SK-N-MC (cell line): Measurements from ENCODE around the gene MXRA7.

ENCODE experiments used
- EZH2 ChIP-seq: fragments of 200-600 bp; sonication (generic); IDR thresholded peaks from one replicate; pipeline ENCODE4 v1.6.1; 2017; ENCODE audit warnings: antibody characterized with exemption
- POLR2AphosphoS5 ChIP-seq: IDR thresholded peaks from 2 replicates; pipeline ENCODE4 v1.6.1; 2012; ENCODE audit warnings: mild to moderate bottlenecking, low read depth, low read length, borderline replicate concordance

DNA sequence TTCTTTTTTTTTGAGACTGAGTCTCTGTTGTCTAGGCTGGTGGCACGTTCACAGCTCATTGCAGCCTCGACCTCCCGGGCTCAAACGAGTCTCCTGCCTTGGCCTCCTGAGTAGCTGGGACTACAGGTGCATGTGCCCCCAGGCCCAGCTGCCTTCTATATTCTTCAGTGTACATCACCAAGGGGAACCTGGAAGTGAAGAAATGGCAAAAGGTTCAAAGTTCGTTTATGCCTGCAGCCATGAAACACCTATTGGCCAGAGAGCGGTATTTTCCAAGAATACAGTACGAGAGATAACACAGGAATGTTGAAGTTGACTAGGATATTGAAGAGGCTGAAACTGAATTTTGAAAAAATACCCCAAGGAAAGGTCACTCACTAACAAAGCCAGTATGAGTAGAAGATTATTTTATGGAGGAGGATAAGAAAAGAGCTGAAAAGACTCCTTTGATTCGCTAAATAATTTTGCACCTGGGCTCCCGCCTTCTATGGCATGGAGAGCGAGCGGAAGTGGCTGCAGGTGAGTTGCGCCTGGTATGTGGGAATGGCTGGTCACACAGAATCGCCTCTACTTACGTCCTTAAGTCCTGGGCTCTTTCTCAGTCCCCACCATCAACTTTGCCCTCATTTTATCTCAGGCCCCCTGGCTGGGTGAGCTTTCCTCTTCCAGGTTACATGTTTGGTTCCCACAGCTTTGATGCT, 77.0 kb downstream of the MXRA7 start:
- TF ChIP-seq POLR2AphosphoS5 (no peak), EZH2 (no peak)
